HG02840 (cell line): Measurements from ENCODE around the gene PASD1.
"Not testable (repeated sequence)": the region's sequence is repeated elsewhere in the genome, so short reads cannot be mapped to it uniquely, and the experiment has no call there.

Experiments
- ATAC-seq: cut with Tn5 transposase; IDR thresholded peaks from one replicate; pipeline ENCODE4 v1.9.1; 2021; ENCODE audit warnings: mild to moderate bottlenecking, moderate library complexity, moderate number of reproducible peaks; ENCODE audit not compliant: unreplicated experiment, low FRiP score

The PASD1 gene, protein sequence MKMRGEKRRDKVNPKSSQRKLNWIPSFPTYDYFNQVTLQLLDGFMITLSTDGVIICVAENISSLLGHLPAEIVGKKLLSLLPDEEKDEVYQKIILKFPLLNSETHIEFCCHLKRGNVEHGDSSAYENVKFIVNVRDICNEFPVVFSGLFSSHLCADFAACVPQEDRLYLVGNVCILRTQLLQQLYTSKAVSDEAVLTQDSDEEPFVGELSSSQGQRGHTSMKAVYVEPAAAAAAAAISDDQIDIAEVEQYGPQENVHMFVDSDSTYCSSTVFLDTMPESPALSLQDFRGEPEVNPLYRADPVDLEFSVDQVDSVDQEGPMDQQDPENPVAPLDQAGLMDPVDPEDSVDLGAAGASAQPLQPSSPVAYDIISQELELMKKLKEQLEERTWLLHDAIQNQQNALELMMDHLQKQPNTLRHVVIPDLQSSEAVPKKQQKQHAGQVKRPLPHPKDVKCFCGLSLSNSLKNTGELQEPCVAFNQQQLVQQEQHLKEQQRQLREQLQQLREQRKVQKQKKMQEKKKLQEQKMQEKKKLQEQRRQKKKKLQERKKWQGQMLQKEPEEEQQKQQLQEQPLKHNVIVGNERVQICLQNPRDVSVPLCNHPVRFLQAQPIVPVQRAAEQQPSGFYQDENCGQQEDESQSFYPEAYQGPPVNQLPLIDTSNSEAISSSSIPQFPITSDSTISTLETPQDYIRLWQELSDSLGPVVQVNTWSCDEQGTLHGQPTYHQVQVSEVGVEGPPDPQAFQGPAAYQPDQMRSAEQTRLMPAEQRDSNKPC

DNA sequence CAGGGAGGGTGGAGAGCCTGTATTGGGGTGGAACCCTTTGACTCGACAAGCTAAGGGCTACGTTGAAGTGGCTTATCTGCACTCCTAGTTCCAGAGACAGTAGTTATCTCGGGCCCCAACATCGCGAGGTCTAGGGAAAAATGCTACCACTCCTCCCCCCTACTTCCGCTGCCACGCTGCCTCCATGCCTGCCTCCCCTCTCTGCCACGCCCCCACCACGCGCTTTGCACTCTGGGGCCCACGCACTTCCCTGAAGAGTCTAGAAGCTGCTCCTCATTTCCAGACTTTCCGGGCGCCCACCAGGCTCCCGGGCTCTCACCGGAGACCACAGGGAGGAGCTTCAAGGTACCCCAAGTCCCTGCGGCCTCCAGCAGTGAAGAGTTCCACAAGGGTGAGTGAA lies at the start of gene PASD1:
TSS of gene PASD1 (plus strand) at position 227 of the 400 bp plus-strand sequence. CDS start 37,879 bp downstream, outside the sequence.
- ATAC-seq: no peak

DNA sequence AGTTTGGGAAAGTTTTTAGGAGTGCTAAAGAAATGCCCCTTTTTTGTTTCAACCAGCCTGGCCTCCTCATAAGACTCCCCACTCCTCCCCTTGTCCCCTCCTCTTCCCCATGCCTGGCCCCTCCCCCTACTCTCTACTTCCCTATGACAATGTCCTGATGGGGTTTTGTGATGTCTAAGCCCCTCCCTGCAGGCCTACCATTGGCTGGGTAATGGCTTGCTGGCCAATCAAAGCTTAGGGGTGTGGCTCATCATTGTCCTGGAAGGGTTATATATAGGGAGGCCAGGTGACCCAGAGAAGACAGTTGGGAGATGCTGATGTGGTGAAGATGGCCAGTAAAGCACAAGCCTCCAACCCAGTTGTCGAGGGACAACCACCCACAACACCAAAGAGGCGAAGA lies 48.2 kb upstream of the PASD1 start:
- no peak for ATAC-seq

DNA sequence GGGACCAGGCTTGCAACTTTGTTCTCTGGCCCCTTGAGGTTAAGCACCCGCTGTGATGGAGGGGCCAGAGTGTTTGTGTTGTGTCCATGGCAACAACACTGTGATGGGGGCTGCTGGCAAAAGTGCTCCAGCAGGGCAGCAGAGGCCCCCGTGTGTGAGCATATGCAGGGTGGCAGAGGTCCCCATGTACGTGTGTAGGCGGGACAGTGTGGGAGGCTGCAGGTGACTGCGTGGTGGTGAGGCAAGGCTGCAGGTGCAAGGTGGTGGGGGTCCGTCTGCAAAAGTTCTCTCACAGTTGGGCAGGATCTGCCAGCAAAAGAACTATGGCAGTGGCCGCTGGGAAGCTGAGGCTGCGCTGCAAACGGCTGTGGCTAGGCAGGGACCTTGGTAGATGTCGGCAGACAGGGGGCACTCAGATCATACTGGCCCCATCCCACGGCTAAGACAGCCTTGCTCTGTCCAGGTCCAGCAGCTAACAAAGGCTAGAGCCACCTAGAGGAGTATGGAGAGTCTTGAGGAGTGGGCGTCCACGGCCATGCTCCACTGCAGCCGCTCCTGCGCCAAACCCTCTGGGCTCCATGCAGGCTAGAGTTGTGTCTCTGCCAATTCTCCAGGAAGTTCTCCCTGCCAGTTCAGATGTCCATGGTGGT lies 46.8 kb upstream of the PASD1 start:
- ATAC-seq: no peak

- ATAC-seq: no peak
These were observed 46.1 kb upstream of the PASD1 start for GRCh38 chrX:151517421-151517820.

GRCh38 chrX:151523351-151523750 lies 40.1 kb upstream of the PASD1 start:
- ATAC-seq: no peak

DNA sequence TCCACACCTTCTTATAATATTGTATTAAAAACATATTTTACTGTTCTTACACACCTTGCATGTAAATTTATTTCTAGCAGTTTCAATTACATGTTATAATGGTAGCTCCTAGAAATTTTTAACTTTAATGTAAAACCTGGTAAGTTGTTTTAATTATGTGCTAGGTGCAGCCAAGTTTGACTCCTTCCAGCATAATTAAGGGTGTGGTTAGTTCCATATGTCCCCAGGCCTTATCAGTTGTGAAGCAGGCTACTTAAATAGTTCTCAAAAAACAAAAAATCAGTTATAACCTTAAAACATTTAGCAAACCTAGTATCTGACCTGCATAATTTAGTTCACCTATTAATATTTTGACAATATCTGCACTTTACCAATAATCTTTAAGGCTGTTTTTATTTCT lies 26.9 kb upstream of the PASD1 start:
- no peak for ATAC-seq

DNA sequence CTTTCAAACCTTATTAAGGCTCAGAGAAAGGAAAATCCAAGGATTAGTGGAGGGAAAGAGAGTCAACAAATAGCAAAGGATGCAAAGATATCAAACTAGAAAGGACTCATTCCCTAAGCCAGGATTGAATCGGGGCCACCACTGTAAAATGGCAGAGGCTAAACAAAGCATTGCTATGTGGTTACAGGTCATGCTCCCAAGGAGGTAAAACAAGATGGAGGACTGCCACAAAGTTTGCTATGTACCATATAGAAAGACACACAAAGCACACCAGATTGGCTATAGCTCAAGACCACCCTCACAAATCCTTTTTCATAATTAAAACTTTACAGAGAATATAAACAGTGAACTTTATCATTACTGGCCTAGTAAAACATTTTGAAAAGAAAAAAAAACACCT lies 25.9 kb upstream of the PASD1 start:
- no peak for ATAC-seq

- ATAC-seq: no peak
These were observed 25.0 kb upstream of the PASD1 start for GRCh38 chrX:151538190-151539122.

- no peak for ATAC-seq
These were observed 19.8 kb upstream of the PASD1 start for GRCh38 chrX:151543706-151544105.

DNA sequence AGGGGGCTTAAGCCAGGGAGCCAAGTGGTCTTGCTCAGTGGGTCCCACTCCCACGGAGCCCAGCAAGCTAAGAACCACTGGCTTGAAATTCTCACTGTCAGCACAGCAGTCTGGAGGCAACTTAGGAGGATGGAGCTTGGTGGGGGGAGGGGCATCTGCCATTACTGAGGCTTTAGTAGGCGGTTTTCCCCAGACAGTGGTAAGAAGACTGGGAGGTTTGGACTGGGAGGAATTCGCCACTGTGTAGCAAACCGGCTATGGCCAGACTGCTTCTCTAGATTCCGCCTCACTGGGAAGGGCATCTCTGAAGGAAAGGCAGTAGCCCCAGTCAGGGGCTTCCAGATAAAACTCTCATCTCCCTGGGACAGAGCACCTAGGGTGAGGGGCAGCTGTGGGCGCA lies 17.2 kb upstream of the PASD1 start:
- not testable (repeated sequence) for ATAC-seq

DNA sequence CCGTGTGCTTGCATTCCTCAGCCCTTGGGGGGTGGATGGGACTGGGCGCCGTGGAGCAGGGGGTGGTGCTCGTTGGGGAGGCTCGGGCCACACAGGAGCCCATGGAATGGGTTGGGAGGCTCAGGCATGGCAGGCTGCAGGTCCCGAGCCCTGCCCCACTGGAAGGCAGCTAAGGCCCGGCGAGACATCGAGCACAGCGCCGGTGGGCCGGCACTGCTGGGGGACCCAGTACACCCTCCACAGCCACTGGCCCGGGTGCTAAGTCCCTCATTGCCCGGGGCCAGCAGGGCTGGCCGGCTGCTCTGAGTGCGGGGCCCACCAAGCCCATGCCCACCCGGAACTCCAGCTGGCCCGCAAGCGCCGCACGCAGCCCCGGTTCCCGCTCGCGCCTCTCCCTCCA lies 12.3 kb upstream of the PASD1 start:
- ATAC-seq: not testable (repeated sequence)

GRCh38 chrX:151552743-151553142 lies 10.7 kb upstream of the PASD1 start:
- no peak for ATAC-seq

GRCh38 chrX:151555301-151555700 lies 8.2 kb upstream of the PASD1 start:
- not testable (repeated sequence) for ATAC-seq

DNA sequence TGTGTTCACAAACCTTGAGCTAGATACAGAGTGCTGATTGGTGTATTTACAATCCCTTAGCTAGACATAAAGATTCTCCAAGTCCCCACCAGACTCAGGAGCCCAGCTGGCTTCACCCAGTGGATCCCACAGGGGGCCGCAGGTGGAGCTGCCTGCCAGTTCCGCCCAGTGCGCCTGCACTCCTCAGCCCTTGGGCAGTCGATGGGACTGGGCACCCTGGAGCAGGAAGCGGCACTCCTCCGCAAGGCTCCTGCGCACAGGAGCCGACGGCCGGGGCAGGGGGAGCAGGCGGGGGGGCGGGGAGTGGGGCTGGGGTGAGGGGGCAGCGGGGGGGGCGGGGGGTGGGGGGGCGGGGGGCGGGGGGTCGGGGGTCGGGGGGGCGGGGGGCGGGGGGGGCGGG lies 990 bp upstream of the PASD1 start:
- ATAC-seq: not testable (repeated sequence)

DNA sequence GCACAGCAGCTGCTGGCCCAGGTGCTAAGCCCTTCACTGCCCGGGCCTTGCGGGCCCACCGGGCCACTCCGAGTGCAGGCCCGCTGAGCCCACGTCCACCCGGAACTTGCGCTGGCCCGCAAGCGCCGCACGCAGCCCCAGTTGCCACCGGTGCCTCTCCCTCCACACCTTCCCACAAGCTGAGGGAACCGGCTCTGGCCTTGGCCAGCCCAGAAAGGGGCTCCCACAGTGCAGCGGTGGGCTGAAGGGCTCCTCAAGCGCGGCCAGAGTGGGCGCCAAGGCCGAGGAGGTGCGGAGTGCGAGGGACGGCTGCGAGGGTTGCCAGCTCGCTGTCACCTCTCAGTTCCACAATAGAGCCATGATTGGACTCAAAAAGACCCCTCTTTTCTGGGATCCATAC lies 472 bp upstream of the PASD1 start:
- ATAC-seq: not testable (repeated sequence)

DNA sequence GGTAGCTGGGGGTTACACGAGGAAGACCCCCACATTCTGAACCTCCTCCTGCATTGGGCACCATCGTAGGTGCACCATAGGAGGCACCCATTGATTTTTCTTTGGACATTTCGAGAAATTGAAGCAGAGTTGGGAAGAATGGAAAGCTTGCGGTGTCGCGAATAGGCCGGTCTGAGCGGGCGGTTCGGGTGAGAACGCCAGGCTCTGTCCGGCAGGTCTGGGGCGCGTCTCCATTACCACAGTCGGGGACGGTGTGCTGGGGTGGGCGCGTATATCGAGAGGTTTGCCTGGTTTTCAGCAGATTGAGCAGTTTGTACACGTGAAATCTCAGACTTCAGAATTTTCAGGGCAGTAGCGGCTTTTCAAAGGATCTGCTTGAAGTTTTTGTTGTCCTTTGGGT lies 560 bp downstream of the PASD1 start:
- no peak for ATAC-seq

GRCh38 chrX:151566872-151567271 lies 3.4 kb downstream of the PASD1 start:
- not testable (repeated sequence) for ATAC-seq

DNA sequence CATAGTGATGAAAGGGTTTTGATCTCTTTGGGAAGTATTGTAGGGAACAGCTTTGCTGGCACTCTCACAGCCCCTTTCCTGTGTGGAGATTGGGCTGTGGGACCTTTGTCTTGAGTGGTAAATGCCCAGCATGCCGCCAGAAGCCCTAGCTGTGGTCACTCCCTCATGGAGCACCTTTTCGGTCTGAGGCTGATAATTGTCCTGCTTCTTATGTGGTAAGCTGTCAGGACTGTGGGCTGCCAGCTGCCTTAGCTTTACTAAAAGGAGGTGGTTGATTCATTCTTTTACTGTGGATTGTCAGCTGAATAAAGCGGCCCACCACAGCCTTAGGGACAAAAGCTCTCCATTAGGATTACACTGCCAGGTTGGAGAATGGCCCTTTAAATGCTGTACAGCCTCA lies 7.1 kb downstream of the PASD1 start:
- ATAC-seq: no peak

DNA sequence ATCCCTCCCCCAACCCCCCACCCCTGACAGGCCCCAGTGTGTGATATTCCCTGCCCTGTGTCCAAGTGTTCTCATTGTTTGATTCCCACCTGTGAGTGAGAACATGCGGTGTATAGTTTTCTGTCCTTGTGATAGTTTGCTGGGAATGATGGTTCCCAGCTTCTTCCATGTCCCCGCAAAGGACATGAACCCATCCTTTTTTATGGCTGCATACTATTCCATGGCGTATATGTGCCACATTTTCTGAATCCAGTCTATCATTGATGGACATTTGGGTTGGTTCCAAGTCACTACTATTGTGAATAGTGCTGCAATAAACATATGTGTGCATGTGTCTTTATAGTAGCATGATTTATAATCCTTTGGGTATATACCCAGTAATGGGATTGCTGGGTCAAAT lies 29.9 kb downstream of the PASD1 start:
- ATAC-seq: not testable (repeated sequence)

DNA sequence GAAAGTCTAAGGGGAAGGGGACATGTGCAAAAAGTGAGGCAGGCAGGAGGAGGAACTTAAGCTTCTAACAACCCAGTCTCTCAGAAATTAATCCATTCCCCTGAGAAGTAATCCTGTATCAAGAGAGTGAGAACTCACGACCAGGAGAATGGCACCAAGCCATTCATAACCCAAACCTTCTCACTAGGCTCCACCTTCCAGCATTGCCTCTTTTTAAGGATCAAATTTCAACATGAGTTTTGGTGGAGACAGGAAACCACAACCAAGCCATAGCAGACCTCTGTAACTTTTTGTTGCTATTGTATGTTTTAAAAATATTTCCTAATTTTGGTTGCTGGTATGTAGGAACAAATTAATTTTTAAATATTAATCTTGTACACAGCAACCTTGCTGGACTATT lies 32.8 kb downstream of the PASD1 start:
- ATAC-seq: no peak
